Stimulated activated memory B cell treated with anti-CD40 and anti-IgM and Interleukin-4, amounts not matched to agents 10 μg/mL and 1 μg/mL and 100 μg/mL, for 72 hours (primary cell): ENCODE data around the gene FAAP100.

Experiments
- ATAC-seq: fragments of 150-1000 bp; cut with Tn5 transposase; 2 replicates; pipeline ENCODE4 v1.10.0; 2021
- H3K27ac Mint-ChIP-seq: one replicate; pipeline ENCODE4 v1.8.0; 2022; ENCODE audit warnings: mild to moderate bottlenecking, mixed read lengths
- H3K27me3 Mint-ChIP-seq: one replicate; pipeline ENCODE4 v1.8.0; 2022; ENCODE audit warnings: mixed read lengths
- H3K36me3 Mint-ChIP-seq: one replicate; pipeline ENCODE4 v1.8.0; 2022; ENCODE audit warnings: mixed read lengths
- H3K4me1 Mint-ChIP-seq: one replicate; pipeline ENCODE4 v1.8.0; 2022; ENCODE audit warnings: mixed read lengths
- H3K4me3 Mint-ChIP-seq: one replicate; pipeline ENCODE4 v1.8.0; 2022; ENCODE audit warnings: mild to moderate bottlenecking, moderate library complexity, mixed read lengths
- H3K9me3 Mint-ChIP-seq: one replicate; pipeline ENCODE4 v1.8.0; 2022; ENCODE audit warnings: mixed read lengths

The FAAP100 gene

GRCh38 chr17:81567191-81567590 lies 15.0 kb upstream of the FAAP100 start:
- Mint-ChIP-seq H3K27me3 (no peaks in the 10 kb centered on the region), H3K4me3 (no peak overlapping the region), H3K36me3 (peaks cover 59% of the 10 kb centered on the region), H3K27ac (no peak overlapping the region), H3K9me3 (no peaks in the 10 kb centered on the region), H3K4me1 (peaks cover 12% of the 10 kb centered on the region)
- ATAC-seq, result no peak

GRCh38 chr17:81566461-81567126 lies 14.4 kb upstream of the FAAP100 start:
- H3K9me3 Mint-ChIP-seq, result no peaks in the 10 kb centered on the region
- peaks cover 59% of the 10 kb centered on the region for H3K36me3 Mint-ChIP-seq
- H3K27ac Mint-ChIP-seq, result peak overlapping the region; percentile 61
- no peak for ATAC-seq
- no peak overlapping the region for H3K4me3 Mint-ChIP-seq
- no peaks in the 10 kb centered on the region for H3K27me3 Mint-ChIP-seq
- H3K4me1 Mint-ChIP-seq, result peaks cover 17% of the 10 kb centered on the region

- H3K36me3 Mint-ChIP-seq, result peaks cover 53% of the 10 kb centered on the region
- H3K4me3 Mint-ChIP-seq, result no peak overlapping the region
- H3K4me1 Mint-ChIP-seq, result peaks cover 31% of the 10 kb centered on the region
- H3K9me3 Mint-ChIP-seq, result no peaks in the 10 kb centered on the region
- no peak overlapping the region for H3K27ac Mint-ChIP-seq
- ATAC-seq, result no peak
- no peaks in the 10 kb centered on the region for H3K27me3 Mint-ChIP-seq
Observed at GRCh38 chr17:81565231-81565630, 13.1 kb upstream of the FAAP100 start.

DNA sequence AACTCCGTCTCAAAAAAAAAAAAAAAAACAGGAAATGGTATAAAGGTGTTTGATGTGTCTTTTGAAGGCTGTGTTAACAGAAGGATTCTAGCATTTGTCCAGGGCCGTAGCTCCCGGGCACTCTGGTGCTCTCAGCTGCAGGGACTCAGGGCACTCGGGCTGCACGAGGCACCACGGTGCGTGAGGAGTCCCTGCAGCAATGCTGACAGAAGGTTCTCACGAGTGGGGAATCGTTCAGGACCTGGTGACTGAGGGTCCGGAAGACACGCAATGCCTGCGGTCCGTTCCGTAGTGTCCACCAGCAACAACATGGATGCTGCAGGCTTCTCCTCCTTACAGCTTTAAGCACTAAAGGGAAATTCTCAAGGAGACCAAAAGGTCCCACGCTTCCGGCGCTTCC lies 12.6 kb upstream of the FAAP100 start:
- Mint-ChIP-seq H3K27me3 (no peaks in the 10 kb centered on the region), H3K4me1 (peaks cover 33% of the 10 kb centered on the region), H3K4me3 (no peak overlapping the region), H3K36me3 (peaks cover 49% of the 10 kb centered on the region), H3K9me3 (no peaks in the 10 kb centered on the region), H3K27ac (no peak overlapping the region)
- no peak for ATAC-seq

GRCh38 chr17:81563861-81564586 lies 11.9 kb upstream of the FAAP100 start:
- ATAC-seq, result no peak
- H3K27me3 Mint-ChIP-seq, result no peaks in the 10 kb centered on the region
- peaks cover 33% of the 10 kb centered on the region for H3K4me1 Mint-ChIP-seq
- peaks cover 48% of the 10 kb centered on the region for H3K36me3 Mint-ChIP-seq
- H3K27ac Mint-ChIP-seq, result no peak overlapping the region
- no peaks in the 10 kb centered on the region for H3K9me3 Mint-ChIP-seq
- H3K4me3 Mint-ChIP-seq, result no peak overlapping the region

- no peak for ATAC-seq
- H3K27me3 Mint-ChIP-seq, result no peaks in the 10 kb centered on the region
- peak overlapping the region; percentile 99 for H3K27ac Mint-ChIP-seq
- no peaks in the 10 kb centered on the region for H3K9me3 Mint-ChIP-seq
- peak overlapping the region; percentile 76 for H3K4me3 Mint-ChIP-seq
- H3K36me3 Mint-ChIP-seq, result peaks cover 45% of the 10 kb centered on the region
- peaks cover 43% of the 10 kb centered on the region for H3K4me1 Mint-ChIP-seq
Observed at GRCh38 chr17:81561494-81561885, 9.3 kb upstream of the FAAP100 start.

- Mint-ChIP-seq H3K27me3 (no peaks in the 10 kb centered on the region), H3K36me3 (peaks cover 22% of the 10 kb centered on the region), H3K4me1 (peaks cover 51% of the 10 kb centered on the region), H3K27ac (no peak overlapping the region), H3K4me3 (no peak overlapping the region), H3K9me3 (no peaks in the 10 kb centered on the region)
- ATAC-seq, result no peak
Observed at GRCh38 chr17:81558941-81559806, 7.0 kb upstream of the FAAP100 start.

DNA sequence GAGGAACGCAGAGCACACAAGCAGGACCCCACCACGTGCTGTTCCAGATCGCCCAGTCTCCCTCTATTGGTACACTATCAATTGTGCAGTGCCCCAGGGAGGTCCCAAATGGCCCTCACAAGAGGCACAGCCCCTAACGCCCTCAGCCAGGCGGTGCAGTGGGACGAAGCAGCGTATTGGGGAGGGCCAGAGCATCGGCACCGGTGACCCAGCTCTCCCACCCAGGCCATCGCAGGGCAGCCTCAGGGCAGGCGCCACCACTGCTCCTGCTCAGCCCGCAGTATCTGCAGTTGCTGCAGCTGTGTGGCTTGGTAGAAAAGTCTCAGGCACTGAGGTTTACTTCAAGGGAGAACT lies 5.9 kb upstream of the FAAP100 start:
- no peak overlapping the region for H3K4me3 Mint-ChIP-seq
- no peak overlapping the region for H3K27ac Mint-ChIP-seq
- H3K27me3 Mint-ChIP-seq, result no peaks in the 10 kb centered on the region
- peaks cover 59% of the 10 kb centered on the region for H3K4me1 Mint-ChIP-seq
- H3K9me3 Mint-ChIP-seq, result no peaks in the 10 kb centered on the region
- peaks cover 22% of the 10 kb centered on the region for H3K36me3 Mint-ChIP-seq
- no peak for ATAC-seq

DNA sequence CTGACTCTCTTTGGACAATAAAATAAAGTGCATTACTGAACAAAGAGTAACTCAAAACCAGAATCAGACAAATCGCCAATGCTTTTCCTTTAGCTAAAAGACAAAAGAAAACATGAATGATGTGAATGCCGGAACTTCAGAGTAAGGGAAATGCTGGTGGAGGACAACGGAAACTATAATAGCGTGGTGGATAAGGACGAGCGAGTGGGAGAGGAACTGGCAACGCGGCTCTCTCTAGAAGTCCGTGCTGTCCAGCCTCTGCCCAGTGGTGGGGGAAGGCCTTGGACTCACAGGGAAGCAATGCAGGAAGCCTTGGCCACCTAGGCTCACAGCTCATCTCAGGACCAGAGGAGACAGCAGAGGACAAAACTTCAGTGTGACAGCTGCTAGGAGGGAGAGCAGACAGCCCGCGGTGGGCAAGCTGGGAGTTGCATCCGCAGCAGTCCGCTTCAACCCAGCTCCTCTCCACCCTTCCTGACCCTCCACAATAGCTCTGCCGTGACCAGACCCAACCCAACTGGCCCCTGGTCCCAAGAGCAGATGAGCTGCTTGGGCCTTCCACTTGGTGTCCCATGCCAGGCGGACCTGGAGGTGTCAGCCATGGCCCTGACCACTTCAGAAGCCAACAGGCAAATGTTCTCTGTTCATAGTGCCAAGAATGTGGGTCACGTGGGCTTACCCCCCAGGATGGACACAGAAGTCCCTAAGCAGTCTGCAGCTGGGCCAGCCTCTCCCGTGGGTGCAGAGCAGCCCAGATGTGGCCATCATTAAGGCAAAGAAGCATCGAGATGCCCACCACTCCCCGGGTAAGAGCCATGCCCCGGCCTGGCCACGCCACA lies 5.3 kb upstream of the FAAP100 start:
- H3K9me3 Mint-ChIP-seq, result no peaks in the 10 kb centered on the region
- H3K27ac Mint-ChIP-seq, result no peak overlapping the region
- no peak overlapping the region for H3K4me3 Mint-ChIP-seq
- H3K36me3 Mint-ChIP-seq, result peaks cover 18% of the 10 kb centered on the region
- H3K27me3 Mint-ChIP-seq, result no peaks in the 10 kb centered on the region
- peaks cover 57% of the 10 kb centered on the region for H3K4me1 Mint-ChIP-seq
- ATAC-seq, result no peak

GRCh38 chr17:81556863-81557262 lies 4.7 kb upstream of the FAAP100 start:
- ATAC-seq, result no peak

DNA sequence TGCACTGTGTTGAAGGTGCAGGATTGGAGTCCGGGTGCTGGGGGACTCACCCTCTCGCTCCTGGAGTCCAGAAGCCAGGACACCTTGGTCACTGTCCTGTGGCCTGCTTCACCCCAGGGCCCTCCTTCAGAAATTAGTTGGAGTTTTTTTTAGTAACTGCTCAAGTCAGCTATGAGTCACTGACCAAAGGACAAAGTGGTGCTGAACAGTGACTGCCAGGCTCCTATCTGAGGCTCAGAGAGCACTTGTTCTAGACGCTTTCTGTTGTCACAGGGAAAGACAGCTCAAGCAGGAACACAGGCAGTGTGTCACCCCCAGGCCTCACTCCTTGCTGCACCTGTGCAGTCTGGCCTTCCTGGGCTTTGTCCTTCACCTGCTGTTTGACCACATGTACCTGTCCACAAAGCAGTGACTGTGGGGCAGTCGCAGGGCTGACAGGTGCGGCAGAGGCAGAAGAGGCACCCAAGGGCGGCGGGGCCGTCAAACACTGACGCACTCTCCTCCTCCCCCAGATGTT lies 4.1 kb upstream of the FAAP100 start:
- Mint-ChIP-seq H3K4me3 (no peak overlapping the region), H3K27ac (peak overlapping the region; percentile 30), H3K36me3 (peaks cover 16% of the 10 kb centered on the region)

More at GRCh38 chr17:81556863-81557262, 4.7 kb upstream of the FAAP100 start:
- Mint-ChIP-seq H3K4me1 (peaks cover 52% of the 10 kb centered on the region), H3K4me3 (no peak overlapping the region), H3K27ac (no peak overlapping the region), H3K36me3 (peaks cover 16% of the 10 kb centered on the region), H3K27me3 (no peaks in the 10 kb centered on the region), H3K9me3 (no peaks in the 10 kb centered on the region)

DNA sequence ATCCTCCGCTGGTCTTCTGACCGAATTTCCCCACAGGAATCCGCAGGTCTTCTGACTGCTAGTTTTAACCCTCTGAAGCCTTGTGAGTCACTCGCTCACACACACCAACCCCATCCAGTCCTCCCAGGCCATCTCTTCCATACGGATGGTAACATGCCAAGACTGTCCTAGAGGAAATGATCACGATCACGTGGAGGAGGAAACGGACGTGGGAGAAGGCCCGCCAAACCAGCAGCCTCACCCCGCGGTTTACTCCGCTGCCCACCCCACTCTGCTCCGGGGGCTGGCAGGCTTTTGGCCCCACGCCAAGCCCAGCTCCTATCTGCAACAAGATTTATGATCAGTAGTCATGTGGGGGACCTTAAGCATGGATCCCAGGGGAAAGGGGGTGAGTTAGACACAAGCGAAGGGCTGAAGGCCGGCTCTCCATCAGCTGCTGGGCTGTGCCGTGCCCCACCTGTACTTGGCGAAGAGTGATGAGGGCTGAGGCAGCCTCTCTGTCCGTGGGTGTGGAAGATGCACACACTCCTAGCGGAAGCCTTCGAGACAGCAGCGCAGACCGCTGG lies 1.5 kb upstream of the FAAP100 start:
- Mint-ChIP-seq H3K9me3 (no peaks in the 10 kb centered on the region), H3K27ac (peak overlapping the region; percentile 93), H3K4me1 (peaks cover 62% of the 10 kb centered on the region), H3K36me3 (peaks cover 26% of the 10 kb centered on the region), H3K4me3 (peak overlapping the region; percentile 96), H3K27me3 (no peaks in the 10 kb centered on the region)
- no peak for ATAC-seq

More for the DNA sequence above, 4.1 kb upstream of the FAAP100 start:
- peaks cover 51% of the 10 kb centered on the region for H3K4me1 Mint-ChIP-seq
- H3K27me3 Mint-ChIP-seq, result no peaks in the 10 kb centered on the region
- no peak for ATAC-seq
- H3K9me3 Mint-ChIP-seq, result no peaks in the 10 kb centered on the region

DNA sequence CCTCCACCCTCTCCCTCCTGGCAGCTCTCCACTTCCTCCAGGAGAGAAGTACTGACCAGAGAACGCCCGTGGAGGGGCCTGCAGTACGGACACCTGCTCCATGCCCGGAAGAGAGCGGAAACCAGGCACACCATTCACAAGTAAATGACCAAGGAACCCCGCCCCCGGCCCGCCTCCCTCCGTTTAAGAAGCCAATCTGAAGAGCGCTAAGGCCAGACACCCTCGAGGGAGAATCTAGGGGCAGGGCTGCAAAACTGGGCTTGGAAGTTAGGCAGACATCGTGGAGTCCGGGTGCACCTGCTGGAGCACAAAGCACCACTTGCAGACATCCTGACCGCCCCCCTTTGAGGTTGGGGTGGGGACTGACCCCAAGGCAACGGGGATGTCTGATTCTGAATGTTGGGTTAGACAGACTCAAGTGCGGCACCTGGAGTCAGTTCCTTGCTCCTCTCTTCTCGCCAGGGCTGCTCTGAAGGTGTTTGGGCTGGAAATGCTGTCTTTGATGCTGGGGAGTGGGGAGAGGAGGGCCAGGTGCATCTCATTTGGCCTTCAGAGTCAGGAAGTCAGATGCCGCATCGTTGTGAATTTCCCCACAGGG lies 964 bp upstream of the FAAP100 start:
- Mint-ChIP-seq H3K36me3 (peaks cover 26% of the 10 kb centered on the region), H3K4me1 (peaks cover 62% of the 10 kb centered on the region), H3K4me3 (peak overlapping the region; percentile 96)

More for the DNA sequence above, 964 bp upstream of the FAAP100 start:
- Mint-ChIP-seq H3K27me3 (no peaks in the 10 kb centered on the region), H3K9me3 (no peaks in the 10 kb centered on the region), H3K27ac (peak overlapping the region; percentile 93)
- ATAC-seq, result peak; percentile 82
